HG02610 (cell line): ENCODE results near the gene TBC1D21.

Experiments used
- ATAC-seq: cut with Tn5 transposase; IDR thresholded peaks from one replicate; pipeline ENCODE4 v1.9.1; 2021; ENCODE audit warnings: mild to moderate bottlenecking, moderate library complexity; ENCODE audit not compliant: unreplicated experiment

Gene TBC1D21

DNA sequence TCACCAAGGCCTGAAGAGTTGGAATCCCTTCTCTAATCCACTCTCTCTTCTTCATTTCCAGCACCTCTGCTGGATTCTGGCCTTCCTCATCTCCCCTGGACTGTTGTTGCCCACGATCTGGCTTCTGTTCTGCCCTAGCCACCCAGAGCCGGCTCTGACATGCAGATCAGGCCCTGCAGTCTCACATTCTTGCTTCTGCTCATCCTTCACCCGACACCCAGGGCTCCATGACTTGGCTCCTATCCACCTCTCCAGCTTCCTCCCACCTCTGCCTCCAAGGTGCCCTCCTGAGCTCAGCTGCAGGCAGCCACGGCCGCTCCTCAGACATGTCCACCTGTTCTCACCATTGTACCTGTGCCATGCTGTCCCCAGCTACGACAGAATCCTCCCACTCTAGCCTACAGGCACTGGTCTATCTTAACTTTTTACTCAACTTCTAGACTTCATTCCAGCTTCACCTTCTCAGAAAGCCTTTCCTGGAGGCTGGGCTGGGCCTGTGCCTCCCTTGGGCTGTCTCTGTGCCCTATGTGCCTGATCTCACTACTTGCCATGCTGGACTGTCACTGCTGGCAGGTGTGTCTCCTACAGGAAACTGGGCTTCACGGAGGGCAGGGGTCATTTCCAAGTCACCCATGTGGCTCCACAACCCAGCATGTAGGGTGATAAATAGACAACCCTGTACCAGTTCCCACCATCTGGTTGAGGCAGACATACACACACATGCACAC is 16.0 kb upstream of the TBC1D21 start:
- ATAC-seq = no peak

DNA sequence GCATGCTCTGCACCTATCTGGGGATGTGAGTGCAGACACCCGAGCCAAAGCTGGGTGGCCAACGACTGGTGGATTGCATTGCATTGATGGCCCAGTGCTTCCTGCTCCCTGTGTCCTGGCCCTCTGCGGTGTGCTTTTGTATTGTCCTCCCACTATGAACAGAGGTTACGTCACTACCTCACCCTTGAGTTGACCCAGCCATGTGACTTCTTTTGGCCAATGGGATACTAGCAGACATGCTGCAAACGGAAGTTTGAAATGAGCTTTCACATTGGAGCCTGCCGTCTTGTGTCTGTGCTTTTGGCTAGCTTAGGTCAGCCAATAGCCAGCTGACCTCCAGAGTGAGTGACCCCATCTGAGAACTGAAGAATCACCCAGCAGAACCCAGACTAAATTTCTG is 15.3 kb upstream of the TBC1D21 start:
- no peak for ATAC-seq

DNA sequence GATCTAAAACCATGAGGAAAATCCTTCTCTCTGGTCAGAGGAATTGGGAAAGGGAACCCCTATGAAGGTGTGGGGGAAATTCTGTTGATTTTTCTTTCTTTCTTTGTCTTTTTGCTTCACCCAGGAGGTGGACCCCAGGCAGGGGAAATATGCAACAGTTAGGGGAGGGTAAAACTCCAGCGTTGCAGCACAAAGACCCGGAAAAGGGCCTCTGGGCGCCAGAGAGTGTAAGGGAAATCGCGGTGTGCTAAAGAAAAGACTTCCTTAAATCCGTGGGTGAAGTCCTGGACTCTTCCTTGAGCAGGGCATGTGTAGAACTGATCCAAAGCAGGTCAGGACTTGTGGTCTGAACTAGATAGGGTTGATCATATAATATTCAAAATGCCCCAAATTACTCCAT is 11.1 kb upstream of the TBC1D21 start:
- no peak for ATAC-seq

DNA sequence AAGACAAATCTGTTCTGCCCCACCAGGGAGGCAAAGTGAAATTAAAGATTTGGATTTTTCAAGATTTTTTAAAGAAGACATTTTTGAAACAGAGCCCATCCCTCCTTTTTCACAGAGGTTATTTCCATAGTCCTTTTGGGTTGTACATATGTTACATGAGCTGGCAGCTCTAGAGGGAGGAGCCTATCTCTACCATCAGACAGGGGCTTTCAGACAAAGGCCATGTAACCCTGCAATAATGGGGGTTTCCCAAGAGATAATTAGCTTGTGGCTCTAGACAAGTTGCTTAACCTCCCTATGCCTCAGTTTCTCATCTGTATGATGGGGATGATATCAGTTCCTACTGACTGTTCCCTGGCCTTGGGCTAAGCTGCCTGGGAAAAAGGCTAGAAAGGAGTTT is 8.0 kb upstream of the TBC1D21 start:
- ATAC-seq = no peak

DNA sequence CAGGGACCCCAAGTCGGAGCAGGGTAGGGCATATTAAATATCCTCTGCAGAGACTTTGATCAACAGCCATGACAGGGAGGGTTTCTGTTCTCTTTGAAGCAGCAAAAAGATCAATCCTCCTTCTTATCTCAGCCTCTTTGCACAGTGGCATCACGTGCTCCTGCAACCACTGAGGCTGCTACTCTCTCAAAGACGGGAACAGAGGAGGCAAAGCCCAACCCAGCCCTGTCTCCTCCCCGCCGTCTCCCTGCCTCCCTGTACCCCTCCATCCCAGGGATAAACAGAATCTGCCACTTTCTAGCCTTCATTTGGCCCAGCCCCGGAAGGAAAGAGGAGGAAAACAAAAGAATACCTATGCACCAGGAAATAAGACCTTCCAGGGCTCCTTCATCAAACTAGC is 7.5 kb upstream of the TBC1D21 start:
- no peak for ATAC-seq

DNA sequence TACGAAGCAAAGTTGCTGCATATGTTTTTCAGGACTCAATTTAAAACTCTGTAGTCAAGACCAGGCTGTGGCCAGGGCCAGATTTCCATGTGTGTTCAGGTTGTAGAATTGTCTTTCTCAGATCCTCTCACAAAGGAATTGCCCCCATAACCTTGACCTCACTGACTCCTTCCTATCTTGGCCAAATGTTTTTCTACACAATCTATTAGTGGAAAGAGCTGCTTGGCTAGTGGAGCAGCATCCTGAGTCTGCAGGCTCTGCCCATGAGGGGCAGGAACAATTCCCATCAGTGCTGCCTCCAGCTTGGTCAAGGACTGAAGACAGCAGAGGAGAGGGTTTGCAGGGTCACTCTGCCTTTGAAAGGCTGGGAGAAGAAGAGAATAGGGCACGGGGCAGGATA is 6.9 kb upstream of the TBC1D21 start:
- no peak for ATAC-seq

DNA sequence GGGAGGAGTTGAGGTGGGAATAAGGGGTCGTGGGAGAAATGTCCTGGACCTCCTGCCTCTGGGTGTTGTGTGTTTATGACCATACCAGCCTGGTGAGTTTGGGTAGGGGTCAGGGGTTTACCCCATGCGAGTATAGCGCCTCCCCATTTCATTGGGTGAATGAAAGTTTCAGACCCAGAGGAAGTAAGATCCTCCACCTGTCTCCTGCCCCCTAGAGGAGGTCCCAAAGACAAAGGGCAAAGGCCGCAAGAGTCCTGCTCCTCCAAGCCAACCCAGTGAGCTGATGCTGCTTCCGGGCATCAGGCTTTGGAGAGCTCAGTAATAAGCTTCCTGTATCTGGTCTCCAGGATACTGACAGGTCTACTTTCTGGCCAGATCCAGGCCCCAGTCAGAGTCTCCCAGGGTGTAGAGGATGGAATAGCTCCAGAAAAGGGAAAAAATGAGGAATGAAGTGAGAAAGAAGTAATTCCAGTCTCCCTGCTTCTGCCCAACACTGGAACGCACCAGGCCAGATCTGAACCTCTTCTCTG is 6.4 kb upstream of the TBC1D21 start:
- no peak for ATAC-seq

DNA sequence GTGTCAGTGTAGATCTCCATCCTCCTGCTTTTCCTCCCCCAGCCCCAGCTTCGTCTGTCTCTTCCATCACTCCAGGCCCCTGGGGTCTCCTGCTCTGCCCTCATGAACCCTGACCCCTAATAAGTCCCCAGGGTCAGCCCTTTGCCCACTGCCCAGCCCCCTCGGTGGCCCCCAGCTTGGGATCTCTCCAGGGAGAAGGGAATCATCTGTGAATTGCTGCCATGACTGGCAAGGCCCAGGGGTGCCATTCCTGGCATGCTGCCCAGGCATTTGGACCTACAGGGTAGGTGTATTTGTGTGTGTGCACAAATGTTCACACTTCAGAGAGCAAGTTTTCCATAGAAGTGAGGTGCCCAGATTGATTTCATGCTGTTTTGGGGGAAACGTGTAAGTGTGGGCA is 5.9 kb upstream of the TBC1D21 start:
- ATAC-seq = no peak

DNA sequence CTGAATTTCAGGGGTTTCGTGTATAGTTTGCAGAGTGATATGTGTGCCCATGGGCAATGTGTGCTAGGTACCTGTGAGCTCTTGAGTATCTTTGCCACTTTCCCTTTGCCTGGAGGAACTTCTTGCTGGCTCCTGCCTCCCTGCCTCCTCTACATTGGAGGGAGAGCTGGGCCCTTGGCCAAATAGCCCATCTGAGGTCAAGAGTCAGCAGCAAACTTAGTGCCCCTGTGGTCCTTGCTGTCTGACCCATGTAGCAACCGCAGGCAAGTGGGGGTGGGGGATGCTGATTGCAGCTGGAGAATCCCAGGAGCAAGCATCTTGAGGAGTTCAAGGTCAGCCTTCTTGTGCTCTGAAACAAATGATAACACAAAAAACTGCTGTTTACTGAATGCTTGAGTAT is 5.4 kb upstream of the TBC1D21 start:
- ATAC-seq = no peak

DNA sequence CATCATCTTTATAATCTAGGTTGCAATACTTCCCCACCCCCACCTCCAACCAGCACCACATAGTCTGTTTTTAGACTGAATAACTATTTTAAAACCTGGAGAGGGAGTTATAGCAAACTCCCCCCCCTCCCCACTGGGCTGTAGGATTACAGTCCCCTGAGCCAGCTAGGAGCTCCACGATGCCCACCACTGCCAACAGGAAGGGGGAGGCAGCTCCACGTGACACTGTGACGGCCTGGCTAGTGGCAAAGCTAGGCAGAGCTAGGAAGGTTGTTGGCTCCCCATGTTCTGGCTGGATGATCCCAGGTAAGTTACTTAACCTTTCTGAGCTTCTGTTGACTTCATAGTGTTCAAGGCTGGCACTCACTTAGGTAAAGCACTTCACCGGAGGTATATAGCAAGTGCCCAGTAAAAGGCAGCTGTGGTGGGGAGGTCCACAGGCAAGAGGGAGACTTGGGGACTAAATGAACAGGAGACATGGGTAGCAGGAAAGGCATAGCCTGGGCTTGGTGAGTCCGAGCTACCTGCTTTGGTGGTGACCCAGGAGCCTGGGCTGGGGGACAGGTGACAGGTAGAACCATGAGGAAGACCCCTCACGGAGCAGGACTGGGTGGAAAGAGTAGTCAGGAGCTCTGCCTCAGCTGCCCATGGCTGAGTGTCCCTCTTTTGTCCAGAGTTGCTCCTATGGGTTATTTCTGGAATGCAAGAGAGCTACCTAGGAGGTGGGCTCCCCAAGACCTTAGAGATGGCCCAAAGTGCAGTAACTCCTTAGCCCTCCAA is 4.0 kb upstream of the TBC1D21 start:
- no peak for ATAC-seq

DNA sequence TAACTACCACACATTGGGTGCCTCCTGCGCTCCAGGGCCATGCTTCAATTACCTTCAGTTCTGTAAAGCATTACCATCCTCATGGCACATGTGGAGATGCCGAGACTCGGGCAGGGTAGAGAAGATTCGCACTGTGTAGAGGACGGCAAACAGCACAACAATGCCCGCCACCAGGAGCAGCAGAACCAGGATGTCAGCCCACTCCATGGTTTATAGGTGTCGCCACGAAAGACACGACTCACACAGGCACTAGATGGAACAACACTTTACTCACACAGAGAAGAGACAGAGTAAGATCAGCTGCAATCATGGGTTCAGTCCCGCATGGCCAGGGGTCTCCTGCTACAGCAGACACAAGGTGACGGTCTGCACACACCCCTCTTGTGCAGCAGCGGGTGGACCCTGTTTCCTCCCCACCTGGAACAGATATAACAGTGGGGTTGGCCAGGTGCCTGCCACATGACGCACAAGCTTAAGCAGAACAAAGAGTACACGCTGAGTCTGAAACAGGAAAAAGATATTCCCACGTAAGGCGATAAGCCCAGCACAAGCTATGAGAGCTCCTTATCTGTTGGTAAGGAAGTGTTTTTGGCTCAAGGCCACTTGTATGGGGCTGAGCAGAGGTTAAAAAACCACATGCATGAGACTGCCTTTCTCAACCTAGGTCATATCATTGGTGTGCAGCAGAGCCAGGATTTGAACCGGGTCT is 2.5 kb upstream of the TBC1D21 start:
- no peak for ATAC-seq

DNA sequence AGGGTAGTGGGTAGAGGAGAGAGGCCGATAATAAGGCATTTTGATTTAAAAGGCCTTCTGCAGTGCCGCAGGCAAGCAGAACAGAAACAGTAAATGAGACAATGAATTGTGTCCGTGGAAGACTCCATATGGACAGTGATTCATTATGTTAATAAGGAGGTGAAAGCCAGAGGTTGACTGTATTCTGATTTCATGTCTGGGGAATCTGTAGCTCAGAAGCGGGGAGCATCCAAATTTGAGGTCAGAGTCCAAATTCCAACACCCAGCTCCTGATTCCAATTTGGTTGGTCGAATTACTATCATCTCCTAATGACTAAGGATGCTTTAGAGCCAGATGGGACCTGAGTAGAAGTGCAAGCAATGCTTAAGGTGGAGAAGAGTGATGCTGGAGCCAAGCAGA is 1.0 kb upstream of the TBC1D21 start:
- no peak for ATAC-seq

DNA sequence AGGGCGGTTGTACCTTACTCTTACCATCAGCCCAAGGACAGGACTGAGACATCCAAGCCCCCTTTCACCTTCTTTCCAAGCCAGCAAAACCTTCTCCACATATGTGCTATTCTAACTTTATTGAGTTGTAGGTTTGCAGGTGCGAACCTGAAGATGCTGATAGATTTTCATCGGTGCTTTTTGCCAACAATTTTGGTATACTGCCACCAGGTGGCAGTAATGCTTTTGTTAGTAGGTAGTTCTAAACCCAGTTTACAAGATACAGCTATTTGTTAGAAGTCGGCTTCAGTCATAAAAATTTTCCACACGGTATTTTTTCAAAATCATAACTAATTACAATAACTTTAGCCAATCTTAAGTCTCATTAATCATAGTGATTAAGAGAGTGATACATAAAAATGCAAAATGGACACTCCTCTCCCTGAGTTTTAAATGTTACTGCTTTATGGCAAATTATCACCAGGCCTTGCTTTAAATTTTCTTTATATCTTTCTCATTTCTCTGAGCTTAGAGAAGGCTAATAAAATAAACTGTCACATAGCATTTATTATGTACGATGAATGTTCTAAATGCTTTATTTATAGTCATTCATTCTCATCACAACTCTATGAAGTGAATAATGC is 636 bp downstream of the TBC1D21 start:
- no peak for ATAC-seq

DNA sequence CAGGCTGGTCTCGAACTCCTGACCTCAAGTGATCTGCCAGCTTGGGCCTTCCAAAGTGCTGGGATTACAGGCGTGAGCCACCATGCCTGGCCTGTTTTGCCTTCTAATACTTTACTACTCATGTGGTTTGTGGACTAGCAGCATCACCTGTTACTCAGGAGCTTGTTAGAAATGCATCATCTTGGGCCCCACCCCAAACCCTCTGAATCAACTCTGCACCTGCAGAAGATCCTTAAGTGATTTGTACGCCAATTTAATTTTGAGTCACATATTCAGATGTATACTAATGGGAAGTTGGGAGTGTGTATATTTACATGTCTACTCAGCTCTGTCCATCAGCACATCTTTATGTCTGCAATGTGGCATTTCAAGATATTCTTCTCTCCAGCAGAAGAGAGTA is 6.1 kb downstream of the TBC1D21 start:
- ATAC-seq = no peak

DNA sequence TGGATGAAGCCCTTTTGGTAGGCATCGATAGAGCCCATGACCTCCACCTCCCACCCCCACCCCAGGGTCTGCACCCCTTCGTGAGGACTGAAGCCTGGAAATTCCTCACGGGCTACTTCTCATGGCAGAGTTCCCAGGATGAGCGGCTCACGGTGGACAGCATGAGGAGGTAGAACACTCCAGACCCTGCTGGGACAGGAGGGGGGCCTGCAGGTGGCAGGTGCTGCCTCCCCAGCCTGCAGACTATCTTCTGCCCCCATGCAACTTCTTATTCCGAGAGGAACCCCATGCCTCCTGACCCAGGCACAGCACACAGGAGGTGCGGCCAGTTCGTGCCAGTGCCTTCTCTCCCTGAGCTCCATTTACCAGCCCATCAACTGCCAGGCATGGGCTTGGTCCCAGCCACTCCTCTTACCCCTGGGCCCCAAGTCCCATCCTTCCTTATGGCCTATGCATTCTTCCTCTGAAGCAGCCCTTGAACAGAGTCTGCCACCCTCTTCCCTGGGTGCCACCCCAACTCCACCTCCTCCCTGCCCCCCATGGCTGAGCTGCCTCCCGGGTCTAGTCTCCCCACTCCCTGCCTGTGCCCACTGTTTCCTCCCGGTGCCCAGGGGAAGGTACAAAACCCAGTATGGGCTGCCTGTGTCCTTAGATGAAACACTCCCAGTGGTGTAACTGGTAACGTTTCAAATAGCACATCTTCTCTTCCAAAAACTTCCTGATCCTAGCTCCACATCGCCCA is 8.4 kb downstream of the TBC1D21 start:
- no peak for ATAC-seq

DNA sequence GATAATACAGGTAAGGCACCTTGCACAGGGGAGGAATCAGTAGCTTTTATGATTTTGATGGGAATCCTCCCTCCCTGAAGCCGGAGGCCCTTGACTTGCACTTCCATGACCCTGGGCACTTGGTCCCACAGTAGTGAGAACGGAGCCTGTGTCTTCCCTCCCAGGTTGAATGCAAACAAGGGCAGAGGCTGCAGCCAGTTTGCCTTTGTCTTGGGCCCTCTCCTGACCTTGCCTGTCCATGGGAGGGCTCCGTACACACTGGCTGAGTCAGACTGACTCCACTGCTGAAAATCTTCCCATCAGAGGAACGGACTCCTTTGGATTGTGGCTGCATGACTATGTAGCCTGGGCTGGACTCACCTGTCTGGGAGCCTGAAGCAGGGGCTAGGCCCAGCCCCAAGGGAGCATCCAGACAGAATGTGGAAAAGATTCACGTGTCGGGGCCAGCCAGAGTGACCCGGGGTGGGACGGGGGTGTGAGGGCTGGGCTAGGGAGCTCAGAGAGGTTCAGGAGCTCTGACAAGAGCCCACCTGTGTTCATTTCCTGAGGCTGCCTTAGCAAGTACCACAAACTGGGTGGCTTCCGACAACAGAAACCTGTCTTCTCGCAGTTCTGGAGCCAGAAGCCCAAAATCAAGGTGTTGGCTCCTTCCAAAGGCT is 9.5 kb downstream of the TBC1D21 start:
- no peak for ATAC-seq

DNA sequence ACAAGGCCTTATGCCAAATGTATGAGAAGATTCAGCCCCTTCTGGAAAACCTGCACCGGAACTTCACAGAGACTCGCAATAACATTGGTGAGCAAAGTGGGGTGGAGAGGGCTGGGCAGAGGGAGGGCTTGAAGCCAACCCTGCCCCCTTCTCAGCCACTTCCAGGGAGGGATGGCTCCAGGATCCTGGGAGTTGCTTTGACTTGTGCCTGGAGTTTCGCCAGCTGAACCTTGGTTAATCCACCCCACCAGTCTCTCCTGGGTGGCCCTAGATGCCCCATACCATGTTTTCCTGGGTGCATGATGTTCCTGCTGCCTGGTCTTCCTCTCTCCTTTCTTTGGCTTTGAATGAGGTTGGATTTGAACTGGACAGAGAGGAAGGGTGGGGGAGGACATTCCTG is 10.8 kb downstream of the TBC1D21 start:
- no peak for ATAC-seq

DNA sequence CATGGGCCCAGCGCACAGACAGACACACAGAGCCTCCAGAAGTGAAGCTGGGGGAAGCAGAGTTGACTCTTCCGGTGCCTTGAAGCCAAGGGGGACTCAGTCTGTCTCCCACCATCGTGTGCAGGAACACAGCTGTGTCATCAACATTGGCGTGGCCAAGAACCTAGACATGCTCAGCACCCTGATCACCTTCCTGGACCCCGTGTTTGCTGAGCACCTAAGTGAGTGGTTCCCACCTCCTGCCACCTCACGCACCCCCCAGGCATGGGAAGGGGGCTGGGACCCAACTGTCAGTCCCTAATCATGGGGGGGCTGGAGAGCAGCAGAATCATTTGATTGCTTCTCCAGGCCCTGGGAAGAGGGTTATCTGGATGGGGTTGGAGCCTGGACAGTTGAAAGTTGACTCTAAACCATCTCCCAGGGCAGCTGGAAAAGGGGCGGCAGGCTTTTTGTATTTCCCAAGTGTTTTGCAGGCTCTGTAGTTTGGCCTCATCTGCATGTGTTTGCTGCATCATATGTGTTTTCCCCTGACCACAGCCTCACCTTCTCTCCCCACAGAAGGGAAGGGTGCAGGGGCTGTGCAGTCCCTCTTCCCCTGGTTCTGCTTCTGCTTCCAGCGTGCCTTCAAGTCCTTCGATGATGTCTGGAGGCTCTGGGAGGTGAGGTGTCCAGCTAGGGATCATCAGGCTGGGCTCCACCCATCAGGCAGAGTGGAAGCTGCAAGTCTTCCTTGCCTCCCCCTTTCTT is 12.8 kb downstream of the TBC1D21 start:
- ATAC-seq = no peak

DNA sequence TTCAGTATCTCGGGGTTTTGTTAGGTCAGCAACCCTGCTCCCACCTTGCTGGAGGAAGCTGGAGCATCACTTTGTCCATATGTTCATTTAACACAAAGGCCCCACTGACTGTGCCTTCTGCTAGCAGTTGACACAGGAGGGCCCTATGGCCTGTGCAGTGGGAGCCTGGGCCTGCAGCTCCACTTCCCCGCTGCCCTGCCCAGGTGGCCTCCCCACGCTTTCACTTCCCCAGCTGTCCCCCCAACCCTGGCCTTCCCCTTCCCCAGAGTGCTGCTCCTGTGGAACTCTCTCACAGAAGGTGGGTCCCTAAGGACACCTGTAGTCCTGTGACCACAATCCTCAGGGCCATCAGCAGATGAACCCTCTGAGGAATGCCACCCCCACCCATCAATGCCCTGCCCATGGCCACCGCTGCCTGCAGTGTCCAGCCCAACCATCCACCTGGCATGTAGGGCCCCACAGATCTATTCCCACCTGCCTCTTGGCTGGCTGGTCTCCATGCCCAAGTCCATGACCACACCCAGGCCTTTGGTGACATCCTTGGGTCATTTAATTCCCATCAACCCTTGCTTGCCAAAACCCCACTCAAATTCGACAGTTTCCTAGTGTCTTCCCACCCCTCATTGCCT is 13.5 kb downstream of the TBC1D21 start:
- ATAC-seq = no peak
